HCT116 (cell line): ENCODE measurements around the gene GCNT4.

Experiments used
- CEBPB ChIP-seq: IDR thresholded peaks from 2 replicates; pipeline ENCODE4 v1.6.1; 2012; ENCODE audit warnings: low read depth
- EZH2 ChIP-seq: fragments of 200-600 bp; sonication (generic); IDR thresholded peaks from 2 replicates; pipeline ENCODE4 v1.6.1; 2017; ENCODE audit warnings: antibody characterized with exemption, mixed run types
- EZH2phosphoT487 ChIP-seq: fragments of 200-600 bp; IDR thresholded peaks from 2 replicates; pipeline ENCODE4 v1.6.1; 2018; ENCODE audit warnings: antibody characterized with exemption, borderline replicate concordance
- FOSL1 ChIP-seq: IDR thresholded peaks from 2 replicates; pipeline ENCODE4 v1.6.1; 2012; ENCODE audit warnings: low read depth
- POLR2A ChIP-seq: IDR thresholded peaks from 2 replicates; pipeline ENCODE4 v1.7.0; 2011; ENCODE audit warnings: borderline replicate concordance; ENCODE audit not compliant: insufficient read depth, insufficient read length; ENCODE audit errors: extremely low read depth
- RAD21 ChIP-seq: IDR thresholded peaks from 2 replicates; pipeline ENCODE4 v1.6.1; 2012; ENCODE audit warnings: low read depth, mild to moderate bottlenecking
- SIN3A ChIP-seq: IDR thresholded peaks from 2 replicates; pipeline ENCODE4 v1.6.1; 2012; ENCODE audit warnings: low read depth
- YY1 ChIP-seq: IDR thresholded peaks from 2 replicates; pipeline ENCODE4 v1.6.1; 2011; ENCODE audit warnings: low read length, low read depth, moderate library complexity, mild to moderate bottlenecking; ENCODE audit not compliant: insufficient replicate concordance; ENCODE audit errors: extremely low read depth
- ZFX ChIP-seq: fragments of 450-650 bp; IDR thresholded peaks from 2 replicates; pipeline ENCODE4 v1.6.1; 2017
- ZNF274 ChIP-seq: fragments of 200-500 bp; sonication (Bioruptor generic); IDR thresholded peaks from 2 replicates; pipeline ENCODE4 v1.6.1; 2014; ENCODE audit warnings: mild to moderate bottlenecking, low read depth, low read length, inconsistent platforms
- TF ChIP-seq, protein P1 (sequence below), 3 experiments: fragments of 200-600 bp in 1 of 3; sonication (generic) in 1 of 3; IDR thresholded peaks in 2 of 3; conservative IDR thresholded peaks in 1 of 3; 2 replicates each; pipeline ENCODE4 v1.5.1; 2012 to 2017; ENCODE audit warnings: low read depth in 2 of 3, low read length in 2 of 3, antibody characterized with exemption in 1 of 3, borderline replicate concordance in 1 of 3, control low read depth in 1 of 3, mild to moderate bottlenecking in 1 of 3, mixed read lengths in 1 of 3, mixed run types in 1 of 3, moderate library complexity in 1 of 3; ENCODE audit not compliant: insufficient read depth in 1 of 3
- TF ChIP-seq, protein P2 (sequence below): IDR thresholded peaks from 2 replicates; pipeline ENCODE4 v1.6.1; 2012; ENCODE audit warnings: low read depth
- TF ChIP-seq, protein P3 (sequence below): IDR thresholded peaks from 2 replicates; pipeline ENCODE4 v1.6.1; 2011; ENCODE audit warnings: mild to moderate bottlenecking, low read length, moderate library complexity; ENCODE audit not compliant: insufficient replicate concordance; ENCODE audit errors: extremely low read depth
- TF ChIP-seq, protein P4 (sequence below): IDR thresholded peaks from 2 replicates; pipeline ENCODE4 v1.6.1; 2012

DNA sequence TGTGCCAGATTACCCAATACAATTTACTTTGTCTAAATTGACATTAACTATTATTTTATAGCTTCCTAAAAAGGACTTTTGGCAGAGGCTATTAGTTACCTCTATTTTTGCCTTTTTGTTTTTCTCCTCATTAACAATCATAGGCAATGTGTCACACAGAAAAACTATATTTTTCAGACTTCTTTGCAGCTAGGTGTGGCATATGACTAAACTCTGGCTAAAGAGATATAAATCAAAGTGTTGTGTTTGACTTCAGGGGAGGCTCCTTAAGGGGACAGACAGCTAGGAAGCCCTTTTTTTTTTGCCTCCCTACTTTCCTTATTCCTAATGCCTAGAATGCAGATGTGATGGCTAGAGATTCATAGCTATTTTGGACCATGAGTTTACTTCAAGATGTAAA lies 19.7 kb upstream of the GCNT4 start:
- TF ChIP-seq, protein P1, sequence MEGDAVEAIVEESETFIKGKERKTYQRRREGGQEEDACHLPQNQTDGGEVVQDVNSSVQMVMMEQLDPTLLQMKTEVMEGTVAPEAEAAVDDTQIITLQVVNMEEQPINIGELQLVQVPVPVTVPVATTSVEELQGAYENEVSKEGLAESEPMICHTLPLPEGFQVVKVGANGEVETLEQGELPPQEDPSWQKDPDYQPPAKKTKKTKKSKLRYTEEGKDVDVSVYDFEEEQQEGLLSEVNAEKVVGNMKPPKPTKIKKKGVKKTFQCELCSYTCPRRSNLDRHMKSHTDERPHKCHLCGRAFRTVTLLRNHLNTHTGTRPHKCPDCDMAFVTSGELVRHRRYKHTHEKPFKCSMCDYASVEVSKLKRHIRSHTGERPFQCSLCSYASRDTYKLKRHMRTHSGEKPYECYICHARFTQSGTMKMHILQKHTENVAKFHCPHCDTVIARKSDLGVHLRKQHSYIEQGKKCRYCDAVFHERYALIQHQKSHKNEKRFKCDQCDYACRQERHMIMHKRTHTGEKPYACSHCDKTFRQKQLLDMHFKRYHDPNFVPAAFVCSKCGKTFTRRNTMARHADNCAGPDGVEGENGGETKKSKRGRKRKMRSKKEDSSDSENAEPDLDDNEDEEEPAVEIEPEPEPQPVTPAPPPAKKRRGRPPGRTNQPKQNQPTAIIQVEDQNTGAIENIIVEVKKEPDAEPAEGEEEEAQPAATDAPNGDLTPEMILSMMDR (IDR thresholded peaks at IDR 0.05 in 2 of 3, conservative IDR thresholded peaks at IDR 0.05 in 1 of 3; ENCODE audit: borderline replicate concordance in 1 of 3, insufficient read depth in 1 of 3, low read depth in 2 of 3, low read length in 2 of 3) = no peak
- TF ChIP-seq SIN3A = no peak
- TF ChIP-seq CEBPB = no peak
- no peak for TF ChIP-seq ZFX
- no peak for TF ChIP-seq POLR2A
- TF ChIP-seq, protein P2, sequence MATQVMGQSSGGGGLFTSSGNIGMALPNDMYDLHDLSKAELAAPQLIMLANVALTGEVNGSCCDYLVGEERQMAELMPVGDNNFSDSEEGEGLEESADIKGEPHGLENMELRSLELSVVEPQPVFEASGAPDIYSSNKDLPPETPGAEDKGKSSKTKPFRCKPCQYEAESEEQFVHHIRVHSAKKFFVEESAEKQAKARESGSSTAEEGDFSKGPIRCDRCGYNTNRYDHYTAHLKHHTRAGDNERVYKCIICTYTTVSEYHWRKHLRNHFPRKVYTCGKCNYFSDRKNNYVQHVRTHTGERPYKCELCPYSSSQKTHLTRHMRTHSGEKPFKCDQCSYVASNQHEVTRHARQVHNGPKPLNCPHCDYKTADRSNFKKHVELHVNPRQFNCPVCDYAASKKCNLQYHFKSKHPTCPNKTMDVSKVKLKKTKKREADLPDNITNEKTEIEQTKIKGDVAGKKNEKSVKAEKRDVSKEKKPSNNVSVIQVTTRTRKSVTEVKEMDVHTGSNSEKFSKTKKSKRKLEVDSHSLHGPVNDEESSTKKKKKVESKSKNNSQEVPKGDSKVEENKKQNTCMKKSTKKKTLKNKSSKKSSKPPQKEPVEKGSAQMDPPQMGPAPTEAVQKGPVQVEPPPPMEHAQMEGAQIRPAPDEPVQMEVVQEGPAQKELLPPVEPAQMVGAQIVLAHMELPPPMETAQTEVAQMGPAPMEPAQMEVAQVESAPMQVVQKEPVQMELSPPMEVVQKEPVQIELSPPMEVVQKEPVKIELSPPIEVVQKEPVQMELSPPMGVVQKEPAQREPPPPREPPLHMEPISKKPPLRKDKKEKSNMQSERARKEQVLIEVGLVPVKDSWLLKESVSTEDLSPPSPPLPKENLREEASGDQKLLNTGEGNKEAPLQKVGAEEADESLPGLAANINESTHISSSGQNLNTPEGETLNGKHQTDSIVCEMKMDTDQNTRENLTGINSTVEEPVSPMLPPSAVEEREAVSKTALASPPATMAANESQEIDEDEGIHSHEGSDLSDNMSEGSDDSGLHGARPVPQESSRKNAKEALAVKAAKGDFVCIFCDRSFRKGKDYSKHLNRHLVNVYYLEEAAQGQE = no peak
- TF ChIP-seq ZNF274 = no peak
- TF ChIP-seq, protein P3, sequence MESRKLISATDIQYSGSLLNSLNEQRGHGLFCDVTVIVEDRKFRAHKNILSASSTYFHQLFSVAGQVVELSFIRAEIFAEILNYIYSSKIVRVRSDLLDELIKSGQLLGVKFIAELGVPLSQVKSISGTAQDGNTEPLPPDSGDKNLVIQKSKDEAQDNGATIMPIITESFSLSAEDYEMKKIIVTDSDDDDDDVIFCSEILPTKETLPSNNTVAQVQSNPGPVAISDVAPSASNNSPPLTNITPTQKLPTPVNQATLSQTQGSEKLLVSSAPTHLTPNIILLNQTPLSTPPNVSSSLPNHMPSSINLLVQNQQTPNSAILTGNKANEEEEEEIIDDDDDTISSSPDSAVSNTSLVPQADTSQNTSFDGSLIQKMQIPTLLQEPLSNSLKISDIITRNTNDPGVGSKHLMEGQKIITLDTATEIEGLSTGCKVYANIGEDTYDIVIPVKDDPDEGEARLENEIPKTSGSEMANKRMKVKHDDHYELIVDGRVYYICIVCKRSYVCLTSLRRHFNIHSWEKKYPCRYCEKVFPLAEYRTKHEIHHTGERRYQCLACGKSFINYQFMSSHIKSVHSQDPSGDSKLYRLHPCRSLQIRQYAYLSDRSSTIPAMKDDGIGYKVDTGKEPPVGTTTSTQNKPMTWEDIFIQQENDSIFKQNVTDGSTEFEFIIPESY = no peak
- TF ChIP-seq EZH2 = no peak
- no peak for TF ChIP-seq EZH2phosphoT487
- no peak for TF ChIP-seq RAD21
- no peak for TF ChIP-seq YY1
- no peak for TF ChIP-seq FOSL1
- TF ChIP-seq, protein P4, sequence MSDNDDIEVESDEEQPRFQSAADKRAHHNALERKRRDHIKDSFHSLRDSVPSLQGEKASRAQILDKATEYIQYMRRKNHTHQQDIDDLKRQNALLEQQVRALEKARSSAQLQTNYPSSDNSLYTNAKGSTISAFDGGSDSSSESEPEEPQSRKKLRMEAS = no peak
